BJ (cell line): ENCODE data around the gene DDX25. TPM values are rescaled to one million over a fixed set of nuclear protein-coding genes. Genes with fewer than 3 reads are reported as not detected.

ENCODE experiments used
- CTCF ChIA-PET: fragments of 350-600 bp; formaldehyde crosslinking; extraction: SDS; loops from one replicate; lab custom pipeline; 2021; ENCODE audit warnings: antibody characterized with exemption, inconsistent platforms; lab: Yijun Ruan, JAX
- POLR2A ChIA-PET: fragments of 300-600 bp; sonication (Branson Sonifier 250); formaldehyde crosslinking; extraction: SDS; loops from one replicate; lab custom pipeline; 2021; ENCODE audit warnings: antibody characterized with exemption; lab: Charles Lee
- DNase-seq: peaks from one replicate; pipeline ENCODE4 v3.0.0-alpha.2; 2011; ENCODE audit warnings: low read depth
- H3K27me3 ChIP-seq: 2 replicates; pipeline ENCODE4 v1.6.0; 2011; ENCODE audit warnings: low read length; ENCODE audit not compliant: control insufficient read depth, insufficient read depth
- H3K36me3 ChIP-seq: 2 replicates; pipeline ENCODE4 v1.5.1; 2011; ENCODE audit warnings: low read length; ENCODE audit not compliant: control insufficient read depth, insufficient read depth
- H3K4me3 ChIP-seq: 2 replicates; pipeline ENCODE4 v1.5.1; 2011; ENCODE audit warnings: low read depth, mild to moderate bottlenecking, control low read depth, low read length
- polyA plus RNA-seq: library from polyadenylated mRNA; depleted of rRNA; stranded (reverse); fragments of >200 nt; gene quantifications from 2 replicates; pipeline ENCODE4 v1.2.3, GENCODE V29; 2011
- TF ChIP-seq, protein P1 (sequence below): IDR thresholded peaks from 2 replicates; pipeline ENCODE4 v1.5.1; 2011; ENCODE audit warnings: low read depth, mild to moderate bottlenecking, control low read depth, inconsistent platforms, low read length, moderate library complexity; ENCODE audit not compliant: insufficient read depth

Gene DDX25
- polyA plus RNA-seq, 1 experiment: not detected

DNA sequence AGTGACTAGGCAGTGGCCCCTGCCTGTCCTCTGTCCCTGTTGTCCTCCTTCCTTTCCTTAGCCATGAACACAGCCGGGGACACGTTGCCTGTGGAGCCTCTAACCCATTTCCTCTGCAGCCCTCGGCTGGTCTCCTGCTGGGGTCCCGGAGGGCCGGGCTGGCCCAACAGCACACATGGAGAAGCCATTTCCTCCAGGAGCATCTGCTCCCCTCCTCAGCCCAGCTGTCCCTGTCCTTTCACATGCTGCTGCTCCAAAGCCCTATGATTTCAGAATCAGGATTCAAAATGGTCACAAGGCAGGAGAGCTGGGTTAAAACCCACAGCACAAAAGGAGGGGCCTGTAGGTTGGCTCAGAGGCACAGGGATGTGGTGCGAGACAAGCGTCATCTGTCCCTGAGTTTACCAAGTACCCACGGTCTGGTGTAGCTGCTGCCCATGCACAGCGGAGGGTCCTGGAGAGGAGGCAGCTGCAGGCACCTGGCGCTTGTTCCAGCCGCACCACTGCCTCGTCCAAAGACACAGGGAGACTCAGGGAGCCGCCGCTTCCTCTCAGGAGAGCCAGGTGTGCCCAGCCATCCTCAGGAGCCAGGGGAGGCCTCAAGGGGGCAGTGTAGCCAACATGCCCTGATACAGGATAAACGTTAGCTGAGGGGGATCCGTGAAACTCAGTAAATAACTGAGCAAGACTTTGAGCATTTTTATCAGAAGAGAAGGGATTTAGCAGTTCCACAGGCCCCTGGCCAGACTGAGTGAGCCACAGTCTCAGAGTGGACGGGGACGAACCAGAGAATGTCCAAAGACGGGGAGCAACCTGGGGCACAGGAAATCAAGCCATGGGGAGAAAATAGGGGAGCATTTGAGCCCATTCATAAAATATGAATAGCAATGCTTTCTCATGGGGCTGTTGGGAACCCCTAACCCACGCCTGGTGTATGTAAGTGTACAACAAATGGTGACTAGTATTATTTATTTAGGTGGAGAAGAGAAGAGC, 37.6 kb downstream of the DDX25 start:
- no peak for DNase-seq
- ChIA-PET CTCF (interaction anchor here (0.8 to 4.7 kb wide), 21 partner anchors 10 to 256 kb away, joined by 3 to 40 read pairs (median 6); partner anchors contain the start of genes CDON and HYLS1), POLR2A (no interaction called here)
- TF ChIP-seq, protein P1, sequence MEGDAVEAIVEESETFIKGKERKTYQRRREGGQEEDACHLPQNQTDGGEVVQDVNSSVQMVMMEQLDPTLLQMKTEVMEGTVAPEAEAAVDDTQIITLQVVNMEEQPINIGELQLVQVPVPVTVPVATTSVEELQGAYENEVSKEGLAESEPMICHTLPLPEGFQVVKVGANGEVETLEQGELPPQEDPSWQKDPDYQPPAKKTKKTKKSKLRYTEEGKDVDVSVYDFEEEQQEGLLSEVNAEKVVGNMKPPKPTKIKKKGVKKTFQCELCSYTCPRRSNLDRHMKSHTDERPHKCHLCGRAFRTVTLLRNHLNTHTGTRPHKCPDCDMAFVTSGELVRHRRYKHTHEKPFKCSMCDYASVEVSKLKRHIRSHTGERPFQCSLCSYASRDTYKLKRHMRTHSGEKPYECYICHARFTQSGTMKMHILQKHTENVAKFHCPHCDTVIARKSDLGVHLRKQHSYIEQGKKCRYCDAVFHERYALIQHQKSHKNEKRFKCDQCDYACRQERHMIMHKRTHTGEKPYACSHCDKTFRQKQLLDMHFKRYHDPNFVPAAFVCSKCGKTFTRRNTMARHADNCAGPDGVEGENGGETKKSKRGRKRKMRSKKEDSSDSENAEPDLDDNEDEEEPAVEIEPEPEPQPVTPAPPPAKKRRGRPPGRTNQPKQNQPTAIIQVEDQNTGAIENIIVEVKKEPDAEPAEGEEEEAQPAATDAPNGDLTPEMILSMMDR: peak; percentile 78
- H3K27me3 ChIP-seq: peaks cover 1% of the 10 kb centered on the region
- no peak overlapping the region for H3K4me3 ChIP-seq
- H3K36me3 ChIP-seq: no peaks in the 10 kb centered on the region

DNA sequence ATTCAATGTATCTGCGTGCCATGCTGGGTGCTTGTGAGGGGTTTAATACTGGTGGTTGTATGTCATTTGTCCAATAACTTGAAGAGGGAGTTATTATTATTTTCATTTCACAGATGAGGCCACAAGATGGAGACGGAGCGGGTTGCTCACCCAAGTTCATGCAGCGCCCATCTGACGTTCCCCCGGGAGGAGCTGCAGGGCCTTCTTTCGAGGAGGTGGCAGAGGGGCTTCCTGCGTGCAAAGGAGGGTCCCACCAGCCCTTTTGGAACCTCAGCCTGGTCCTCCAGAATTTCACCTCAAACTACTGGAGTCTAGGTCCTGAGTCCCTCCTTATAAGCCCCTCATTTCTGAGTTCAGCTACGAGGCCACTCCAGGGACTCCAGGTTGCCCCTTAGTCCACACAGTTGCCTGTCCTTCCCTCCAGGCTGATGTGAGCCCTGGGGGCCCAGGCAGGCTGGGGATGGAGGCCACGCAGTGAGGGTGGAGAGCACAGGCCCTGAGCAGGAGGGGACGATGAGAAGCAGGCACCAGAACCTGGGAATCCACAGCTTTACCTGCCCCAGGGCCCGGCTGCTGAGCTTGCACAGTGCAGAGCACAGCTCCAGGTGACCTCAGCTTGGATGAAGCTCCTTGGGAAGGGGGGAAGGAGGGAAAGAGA, 38.6 kb downstream of the DDX25 start:
- Histone ChIP-seq H3K4me3 (no peak overlapping the region), H3K36me3 (no peaks in the 10 kb centered on the region), H3K27me3 (peaks cover 1% of the 10 kb centered on the region)
- DNase-seq: no peak
- CTCF ChIA-PET: interaction anchor here (0.6 to 4.7 kb wide), 19 partner anchors 11 to 288 kb away, joined by 3 to 40 read pairs (median 3); partner anchors contain the start of gene CDON
- POLR2A ChIA-PET: no interaction called here
- TF ChIP-seq, protein P1: no peak

DNA sequence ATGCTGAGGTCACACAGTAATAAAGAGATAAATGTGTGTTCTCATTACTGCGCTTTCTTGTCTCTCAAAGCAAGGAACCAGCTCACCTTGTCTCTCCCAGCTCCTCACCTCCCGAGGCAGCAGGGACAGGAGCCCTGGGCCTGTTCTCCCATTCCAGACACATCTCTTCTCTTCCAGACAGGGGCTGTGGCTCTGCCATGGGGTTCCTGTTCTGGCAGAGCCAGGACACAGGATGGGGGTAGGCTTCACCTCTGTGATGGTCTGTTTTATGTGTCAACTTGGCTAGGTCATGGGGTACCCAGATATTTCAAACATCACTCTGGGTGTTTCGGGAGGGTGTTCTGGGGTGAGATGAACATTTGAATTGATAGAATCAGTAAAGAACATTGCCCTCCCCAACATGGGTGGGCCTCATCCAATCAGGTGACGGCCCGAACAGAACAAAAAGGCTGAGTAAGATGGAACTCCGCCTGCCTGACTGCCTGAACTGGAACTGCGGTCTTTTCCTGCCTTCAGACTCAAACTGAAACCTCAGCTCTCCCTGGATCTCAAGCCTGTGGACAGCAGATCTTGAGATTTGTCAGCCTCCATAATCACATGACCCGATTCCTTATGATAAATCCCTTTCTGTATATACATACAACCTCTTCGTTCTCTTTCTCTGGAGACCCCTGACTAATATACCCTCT, 39.5 kb downstream of the DDX25 start:
- DNase-seq: no peak
- no peak overlapping the region for H3K4me3 ChIP-seq
- CTCF ChIA-PET: interaction anchor here (0.6 to 4.7 kb wide), 15 partner anchors 13 to 353 kb away, joined by 3 to 40 read pairs (median 3); no protein-coding TSS in a partner anchor
- POLR2A ChIA-PET: no interaction called here
- peaks cover 1% of the 10 kb centered on the region for H3K27me3 ChIP-seq
- TF ChIP-seq, protein P1: no peak
- no peaks in the 10 kb centered on the region for H3K36me3 ChIP-seq

DNA sequence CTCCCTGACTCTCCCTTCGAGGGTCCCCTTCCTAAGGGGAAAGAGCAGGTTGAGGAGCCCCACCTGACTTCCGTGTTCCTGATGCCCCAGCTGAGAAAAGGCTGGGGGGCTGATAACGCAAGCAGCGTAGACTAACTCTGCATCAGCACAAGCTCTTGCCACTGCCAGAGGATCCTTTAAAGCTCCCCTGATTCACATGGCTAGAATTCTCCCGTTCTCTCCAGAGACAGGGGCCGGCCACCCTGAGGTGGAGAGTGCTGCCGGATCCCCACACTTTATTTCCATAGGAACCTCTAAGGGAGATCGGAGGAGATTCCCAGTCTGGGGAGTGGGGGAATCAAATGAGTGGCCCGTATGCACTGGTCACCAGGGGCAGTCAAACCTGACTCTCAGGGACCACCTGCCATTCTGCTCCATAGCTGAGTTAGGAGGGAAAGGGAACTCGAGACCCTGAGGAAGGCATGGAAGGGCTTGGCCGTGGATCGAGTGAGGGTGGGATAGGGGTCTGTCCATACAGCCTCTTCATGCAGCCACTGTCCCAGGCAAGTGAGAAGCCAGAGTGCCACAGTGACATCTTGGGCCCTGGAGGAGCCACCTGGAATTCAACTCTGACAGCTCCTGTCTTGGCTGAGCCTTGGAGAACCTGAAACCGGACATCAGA, 40.2 kb downstream of the DDX25 start:
- ChIA-PET POLR2A (no interaction called here), CTCF (interaction anchor here (0.5 to 4.7 kb wide), 10 partner anchors 12 to 357 kb away, joined by 3 to 40 read pairs (median 4); no protein-coding TSS in a partner anchor)
- no peak for DNase-seq
- Histone ChIP-seq H3K36me3 (no peaks in the 10 kb centered on the region), H3K4me3 (no peak overlapping the region), H3K27me3 (peaks cover 1% of the 10 kb centered on the region)
- TF ChIP-seq, protein P1: no peak
